HG02943 (cell line): ENCODE measurements around the gene CEP70.
"Not testable (repeated sequence)": the region's sequence is repeated elsewhere in the genome, so short reads cannot be mapped to it uniquely, and the experiment has no call there.

Source experiments
- ATAC-seq: cut with Tn5 transposase; IDR thresholded peaks from one replicate; pipeline ENCODE4 v1.9.1; 2021; ENCODE audit warnings: mild to moderate bottlenecking, low read depth, moderate library complexity; ENCODE audit not compliant: unreplicated experiment

CEP70 gene, protein sequence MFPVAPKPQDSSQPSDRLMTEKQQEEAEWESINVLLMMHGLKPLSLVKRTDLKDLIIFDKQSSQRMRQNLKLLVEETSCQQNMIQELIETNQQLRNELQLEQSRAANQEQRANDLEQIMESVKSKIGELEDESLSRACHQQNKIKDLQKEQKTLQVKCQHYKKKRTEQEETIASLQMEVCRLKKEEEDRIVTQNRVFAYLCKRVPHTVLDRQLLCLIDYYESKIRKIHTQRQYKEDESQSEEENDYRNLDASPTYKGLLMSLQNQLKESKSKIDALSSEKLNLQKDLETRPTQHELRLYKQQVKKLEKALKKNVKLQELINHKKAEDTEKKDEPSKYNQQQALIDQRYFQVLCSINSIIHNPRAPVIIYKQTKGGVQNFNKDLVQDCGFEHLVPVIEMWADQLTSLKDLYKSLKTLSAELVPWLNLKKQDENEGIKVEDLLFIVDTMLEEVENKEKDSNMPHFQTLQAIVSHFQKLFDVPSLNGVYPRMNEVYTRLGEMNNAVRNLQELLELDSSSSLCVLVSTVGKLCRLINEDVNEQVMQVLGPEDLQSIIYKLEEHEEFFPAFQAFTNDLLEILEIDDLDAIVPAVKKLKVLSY

DNA sequence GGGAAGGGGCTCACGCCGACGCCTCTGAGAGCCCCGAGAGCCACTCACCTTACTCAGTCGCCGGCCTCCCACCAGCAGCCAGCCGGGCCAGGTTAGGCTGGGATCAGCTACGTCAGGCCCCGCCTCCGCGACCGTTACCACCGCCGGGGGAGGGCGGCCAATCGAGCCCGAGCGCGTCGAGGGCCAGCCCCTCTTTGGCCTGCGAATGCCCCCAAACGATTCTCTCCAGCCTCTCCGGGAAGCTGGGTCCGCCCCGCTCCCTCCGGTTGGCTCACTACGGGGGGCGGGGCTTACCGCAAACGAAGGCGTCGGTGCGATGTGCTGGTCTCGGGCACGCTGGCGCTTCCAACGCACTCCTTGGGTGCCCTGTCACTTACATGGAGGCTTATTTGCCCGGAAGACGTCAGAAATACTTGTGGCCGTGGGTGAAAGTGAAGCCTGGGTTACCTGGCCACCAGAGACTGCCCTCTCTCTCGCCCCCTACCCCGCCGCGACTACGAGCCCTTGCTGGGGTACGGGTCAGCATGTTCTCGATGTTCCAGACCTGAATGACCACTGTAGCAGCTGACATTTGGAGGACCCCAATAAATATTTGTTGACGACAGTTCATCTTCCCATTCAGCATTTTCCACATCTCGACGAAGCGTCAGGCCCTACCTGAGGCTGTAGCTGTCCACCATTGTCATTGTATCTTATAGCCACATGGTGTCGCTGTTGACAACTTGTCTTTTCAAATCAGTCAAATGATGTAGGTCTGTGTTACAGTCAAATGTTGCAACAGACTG is at the start of gene CEP70:
CEP70 (minus strand) TSS at position 111 of the 785 bp plus-strand sequence. CDS start 21,333 bp downstream, outside the sequence.
- ATAC-seq, result peak; percentile 80

DNA sequence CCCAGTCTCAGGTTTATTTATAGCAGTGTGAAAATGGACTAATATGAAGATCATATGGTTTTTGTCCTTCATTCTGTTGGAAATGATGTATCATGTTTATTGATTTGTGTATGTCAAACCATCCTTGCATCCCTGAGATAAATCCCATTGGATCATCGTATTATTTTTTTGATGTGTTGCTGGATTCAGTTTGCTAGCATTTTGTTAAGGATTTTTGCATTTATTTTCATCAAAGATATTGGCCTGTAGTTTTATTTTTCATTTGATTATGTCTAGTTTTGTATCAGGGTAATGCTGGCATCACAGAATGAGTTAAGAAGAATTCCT is 48.8 kb upstream of the CEP70 start:
- ATAC-seq, result no peak

DNA sequence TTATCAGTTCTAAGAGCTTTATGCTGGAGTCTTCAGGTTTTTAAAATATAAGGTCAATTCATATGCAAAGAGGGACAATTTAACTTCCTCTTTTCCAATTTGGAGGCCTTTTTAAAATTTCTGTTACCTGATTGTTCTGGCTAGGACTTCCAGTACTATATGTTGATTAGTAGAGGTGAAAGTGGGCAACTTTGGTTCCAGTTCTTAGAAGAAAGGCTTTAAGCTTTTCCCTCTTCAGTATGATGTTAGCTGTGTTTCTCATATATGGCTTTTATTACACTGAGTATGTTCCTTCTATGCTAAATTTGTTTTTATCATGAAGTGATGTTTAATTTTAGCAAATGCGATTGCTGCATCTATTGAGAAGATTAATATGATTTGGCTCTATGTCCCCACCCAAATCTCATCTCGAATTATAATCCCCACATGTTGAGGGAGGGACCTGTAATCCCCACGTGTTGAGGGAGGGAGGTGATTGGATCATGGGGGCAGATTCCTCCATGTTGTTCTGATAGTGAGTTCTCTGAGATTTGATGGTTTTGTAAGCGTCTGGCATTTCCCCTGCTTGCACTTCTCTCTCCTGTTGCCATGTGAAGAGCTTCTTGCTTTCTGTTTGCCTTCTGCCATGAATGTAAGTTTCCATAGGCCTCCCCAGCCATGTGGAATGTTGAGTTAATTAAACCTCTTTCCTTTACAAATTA is 48.3 kb upstream of the CEP70 start:
- ATAC-seq, result no peak

DNA sequence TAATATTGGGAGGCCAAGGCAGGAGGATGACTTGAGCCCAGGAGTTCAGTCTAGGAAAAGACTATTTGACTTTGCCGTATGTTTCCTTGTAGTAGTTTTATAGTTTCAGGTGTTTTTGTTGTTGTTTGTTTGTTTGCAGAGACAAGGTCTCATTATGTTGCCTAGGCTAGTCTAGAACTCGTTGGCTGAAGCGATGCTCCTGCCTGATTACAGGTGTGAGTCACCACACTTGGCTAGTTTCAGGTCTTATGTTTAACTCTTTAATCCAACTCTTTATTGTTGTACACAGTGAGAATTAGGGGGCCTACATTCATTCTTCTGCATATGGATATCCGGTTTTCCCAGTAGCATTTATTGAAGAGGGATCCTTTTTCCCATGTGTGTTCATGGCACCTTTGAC is 46.5 kb upstream of the CEP70 start:
- no peak for ATAC-seq

DNA sequence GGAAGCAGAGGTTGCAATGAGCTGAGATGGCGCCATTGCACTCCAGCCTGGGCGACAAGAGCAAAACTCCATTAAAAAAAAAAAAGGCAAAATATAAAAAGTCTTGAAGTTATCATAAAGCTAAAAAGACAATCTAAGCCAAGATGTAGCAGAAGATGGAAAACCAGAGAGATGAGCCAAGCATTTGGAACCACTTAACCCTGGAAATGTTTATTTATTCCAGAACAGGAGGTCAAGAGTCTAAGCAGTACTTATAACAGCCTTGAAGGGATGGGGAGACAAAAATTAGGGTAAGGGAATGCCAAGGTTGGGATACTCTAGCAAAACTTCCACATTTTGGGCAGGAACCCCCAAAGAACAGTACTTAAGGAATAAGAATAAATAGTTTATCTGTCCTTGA is 44.6 kb upstream of the CEP70 start:
- ATAC-seq, result no peak

DNA sequence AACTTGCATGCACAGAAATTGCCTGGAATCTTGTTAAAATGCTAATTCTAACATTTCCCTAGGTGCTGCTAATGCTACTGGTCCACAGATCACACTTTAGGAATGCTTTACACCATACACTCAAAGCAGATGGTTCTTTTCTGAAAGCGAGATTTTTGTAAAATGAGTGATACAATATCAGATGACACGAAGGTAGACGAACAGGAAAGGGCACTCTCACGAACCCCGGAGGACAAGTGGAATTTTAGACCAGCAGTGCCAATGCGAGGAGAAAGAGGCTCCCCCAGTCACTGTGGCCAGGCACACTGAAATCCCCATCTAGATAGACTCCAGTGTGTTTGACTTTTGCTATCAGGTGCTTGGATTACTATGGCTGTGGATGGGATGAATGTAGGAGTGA is 35.5 kb upstream of the CEP70 start:
- no peak for ATAC-seq

DNA sequence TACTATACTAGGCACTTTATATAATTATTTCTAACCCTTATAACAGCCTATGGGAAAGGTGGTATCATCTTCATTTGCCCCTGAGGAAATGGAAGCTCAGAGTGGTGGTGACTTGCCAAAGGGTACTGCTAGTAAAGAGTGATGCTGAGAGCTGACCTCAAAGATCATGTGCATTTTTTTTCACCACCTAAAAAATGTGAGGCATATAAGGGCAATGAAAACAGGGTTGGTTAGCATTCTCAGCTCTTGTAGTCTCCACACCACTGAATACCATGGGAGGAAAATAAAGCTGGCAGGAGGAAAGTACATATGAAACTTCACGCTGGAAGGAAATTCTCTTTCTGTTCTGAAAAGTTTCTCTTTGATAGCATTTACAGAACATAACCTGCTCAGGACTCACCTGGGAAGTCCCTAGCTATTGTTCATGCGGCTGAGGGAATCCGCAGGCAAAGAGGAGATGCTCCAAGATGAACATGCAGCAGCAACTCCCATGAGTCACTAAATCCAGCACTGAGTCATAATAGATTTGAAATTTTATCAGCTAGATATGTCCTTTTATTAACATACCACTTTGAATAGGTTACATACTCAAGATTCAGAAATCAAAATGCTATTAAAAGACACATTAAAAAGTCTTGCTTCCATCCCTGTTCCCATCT is 31.8 kb upstream of the CEP70 start:
- ATAC-seq, result no peak

DNA sequence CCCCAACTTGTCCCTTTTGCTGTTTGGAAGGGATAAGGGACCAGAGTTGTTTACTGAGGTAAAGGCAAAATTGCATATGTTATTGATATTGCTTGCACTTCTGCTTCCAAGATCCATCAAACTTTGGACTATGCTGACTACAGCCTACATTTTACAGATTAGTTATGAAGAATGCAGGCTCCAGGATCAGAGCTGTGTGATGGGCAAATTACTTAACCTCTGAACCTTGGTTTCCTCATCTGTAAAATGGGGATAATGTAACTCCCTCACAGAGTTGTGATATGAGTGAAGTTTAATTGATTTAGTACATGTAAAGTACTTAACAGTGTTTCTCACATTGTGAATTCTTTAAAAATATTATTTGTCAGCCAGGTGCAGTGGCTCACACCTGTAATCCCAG is 30.5 kb upstream of the CEP70 start:
- ATAC-seq, result no peak

DNA sequence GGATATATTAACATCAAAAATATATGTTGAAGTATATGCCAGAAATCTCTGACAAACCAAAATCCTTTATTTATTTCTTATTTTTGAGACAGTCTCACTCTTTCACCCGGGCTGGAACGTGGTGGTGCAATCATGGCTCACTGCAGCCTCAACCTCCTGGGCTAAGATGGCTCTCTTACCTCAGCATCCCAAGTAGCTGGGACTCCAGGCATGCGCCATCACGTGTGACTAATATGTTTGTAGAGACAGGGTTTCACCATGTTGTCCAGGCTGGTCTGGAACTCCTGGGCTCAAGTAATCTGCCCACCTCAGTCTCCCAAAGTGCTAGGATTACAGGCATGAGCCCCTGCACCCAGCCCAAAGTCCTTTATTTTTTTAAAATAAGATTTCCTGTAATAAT is 26.4 kb upstream of the CEP70 start:
- ATAC-seq, result no peak

DNA sequence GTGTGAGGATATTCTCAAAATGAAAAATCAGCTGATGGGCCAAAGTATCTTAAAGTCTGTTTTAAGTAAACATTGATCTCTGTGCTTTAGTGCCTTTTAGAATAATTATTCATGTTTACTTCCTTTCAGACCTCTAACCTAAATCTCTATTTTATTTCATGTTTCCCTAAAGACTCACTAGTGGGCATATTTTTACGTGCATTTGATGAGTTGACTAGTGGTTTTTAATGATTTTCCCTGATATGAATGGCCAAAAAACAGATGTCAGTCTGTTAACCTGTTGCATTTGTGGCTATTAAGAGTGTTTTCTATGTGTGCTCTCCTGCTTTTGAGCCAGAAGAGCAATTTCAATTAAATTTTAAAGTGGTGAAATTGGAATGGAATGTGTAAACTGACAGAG is 21.4 kb upstream of the CEP70 start:
- no peak for ATAC-seq

DNA sequence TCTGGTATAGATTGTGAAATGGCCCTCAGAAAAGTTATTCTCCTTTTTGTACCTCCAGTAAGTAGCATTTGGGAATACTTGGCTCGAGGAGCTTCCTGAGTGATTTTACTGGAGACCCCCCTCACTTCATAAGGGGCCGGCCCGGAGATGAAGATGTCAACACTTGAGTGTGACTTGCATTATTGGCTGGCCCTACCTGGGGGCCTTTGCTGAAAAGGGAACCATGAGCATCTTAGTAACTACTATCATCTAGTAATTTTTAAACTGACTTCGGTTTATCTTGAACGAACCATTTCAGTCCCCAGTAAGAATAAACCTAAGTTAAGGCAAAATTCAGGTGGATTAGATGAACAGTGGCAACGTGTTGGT is 15.8 kb upstream of the CEP70 start:
- no peak for ATAC-seq

DNA sequence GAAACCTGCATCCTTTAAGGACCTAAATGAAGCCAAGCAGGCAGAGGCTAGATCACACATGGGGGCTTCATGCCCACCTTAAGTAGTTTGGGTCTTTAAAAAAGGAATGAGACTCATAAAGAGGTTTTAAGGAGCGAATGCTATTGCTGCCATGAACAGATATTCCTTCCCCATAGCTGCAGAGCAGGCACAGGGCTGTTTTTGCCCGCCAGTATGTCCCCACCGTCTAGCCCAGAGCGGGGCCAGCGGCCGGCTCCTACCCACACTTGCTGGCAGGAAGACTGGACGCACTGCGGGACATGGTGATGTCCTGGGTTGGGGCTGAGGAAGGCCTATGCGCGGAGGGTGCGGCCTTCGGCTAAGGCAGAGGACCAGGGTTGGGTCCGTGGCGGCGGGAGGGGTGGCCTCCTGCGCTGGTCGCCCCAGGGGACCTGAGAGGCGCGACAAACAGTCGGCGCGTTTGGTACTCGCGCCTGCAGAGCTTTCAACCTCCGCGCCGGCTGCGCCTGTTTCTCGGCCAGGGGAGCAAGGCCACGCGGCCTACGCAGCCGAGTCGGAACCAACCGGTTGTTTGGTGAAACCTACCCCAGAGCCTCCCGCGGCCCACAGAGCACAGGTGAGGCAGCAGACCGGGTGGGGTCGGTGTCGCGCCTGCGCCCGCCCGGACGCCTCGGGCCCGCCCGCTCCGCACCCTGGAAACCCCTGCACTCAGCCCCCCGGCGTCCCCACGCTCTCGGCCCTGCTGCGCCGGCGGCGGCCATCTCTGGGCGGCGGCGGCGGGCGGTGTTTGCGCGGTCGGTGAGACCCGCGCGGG is 14.5 kb upstream of the CEP70 start, which contains the start of gene FAIM:
FAIM (plus strand) TSS at position 450 of the 814 bp plus-strand sequence. CDS start 10,956 bp downstream, outside the sequence.
- ATAC-seq, result peak; percentile 77

DNA sequence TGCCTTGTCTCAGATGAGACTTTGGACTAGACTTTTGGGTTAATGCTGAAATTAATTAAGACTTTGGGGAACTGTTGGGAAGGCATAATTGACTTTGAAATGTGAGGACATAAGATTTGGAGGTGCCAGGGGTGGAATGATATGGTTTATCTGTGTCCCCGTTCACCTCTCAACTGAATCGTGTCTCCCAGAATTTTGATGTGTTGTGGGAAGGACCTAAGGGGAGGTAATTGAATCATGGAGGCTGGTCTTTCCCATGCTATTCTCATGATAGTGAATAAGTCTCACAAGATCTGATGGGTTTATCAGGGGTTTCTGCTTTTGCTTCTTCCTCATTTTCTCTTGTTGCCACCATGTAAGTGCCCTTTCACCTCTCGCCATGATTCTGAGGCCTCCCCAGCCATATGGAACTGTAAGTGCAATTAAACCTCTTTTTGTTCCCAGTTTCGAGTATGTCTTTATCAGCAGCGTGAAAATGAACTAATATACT is 10.1 kb upstream of the CEP70 start:
- not testable (repeated sequence) for ATAC-seq

DNA sequence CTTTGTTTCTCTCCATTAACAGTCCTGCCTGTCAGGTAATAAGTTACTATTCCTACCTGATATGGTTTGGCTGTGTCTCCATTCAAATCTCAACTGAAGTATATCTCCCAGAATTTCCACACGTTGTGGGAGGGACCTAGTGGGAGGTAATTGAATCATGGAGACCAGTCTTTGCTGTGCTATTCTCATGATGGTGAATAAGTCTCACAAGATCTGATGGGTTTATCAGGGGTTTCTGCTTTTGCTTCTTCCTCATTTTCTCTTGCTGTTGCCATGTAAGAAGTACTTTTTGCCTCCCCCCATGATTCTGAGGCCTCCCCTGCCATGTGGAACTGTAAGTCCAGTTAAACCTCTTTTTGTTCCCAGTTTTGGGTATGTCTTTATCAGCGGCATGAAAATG is 7.6 kb upstream of the CEP70 start:
- not testable (repeated sequence) for ATAC-seq

DNA sequence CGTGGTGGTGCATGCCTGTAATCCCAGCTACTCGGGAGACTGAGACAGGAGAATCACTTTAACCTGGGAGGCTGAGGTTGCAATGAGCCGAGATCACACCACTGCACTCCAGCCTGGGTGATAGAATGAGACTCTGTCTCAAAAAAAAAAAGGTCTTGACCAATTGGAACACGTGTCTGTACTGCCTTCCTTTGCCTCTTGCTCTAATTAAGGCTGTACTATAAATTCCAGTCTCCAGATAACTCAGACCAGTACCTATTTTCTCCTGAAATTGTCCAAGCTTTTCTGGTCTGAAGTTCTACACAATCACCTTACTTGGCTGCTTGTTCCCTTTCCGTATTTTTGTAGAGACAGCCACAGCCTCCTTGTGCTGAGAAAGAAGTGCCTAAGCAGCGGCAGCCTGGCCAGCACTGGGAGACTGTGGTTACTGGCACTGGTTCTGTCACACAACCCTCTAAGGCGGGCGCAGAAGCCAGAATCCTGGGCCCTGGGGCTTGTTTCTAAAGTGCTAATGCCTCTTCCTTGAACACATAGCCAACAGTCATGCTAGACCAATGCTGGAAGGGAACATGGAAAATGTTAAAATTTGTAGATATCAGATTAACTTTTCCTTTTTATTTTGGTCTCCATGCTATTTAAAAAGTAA is 6.2 kb upstream of the CEP70 start:
- no peak for ATAC-seq

DNA sequence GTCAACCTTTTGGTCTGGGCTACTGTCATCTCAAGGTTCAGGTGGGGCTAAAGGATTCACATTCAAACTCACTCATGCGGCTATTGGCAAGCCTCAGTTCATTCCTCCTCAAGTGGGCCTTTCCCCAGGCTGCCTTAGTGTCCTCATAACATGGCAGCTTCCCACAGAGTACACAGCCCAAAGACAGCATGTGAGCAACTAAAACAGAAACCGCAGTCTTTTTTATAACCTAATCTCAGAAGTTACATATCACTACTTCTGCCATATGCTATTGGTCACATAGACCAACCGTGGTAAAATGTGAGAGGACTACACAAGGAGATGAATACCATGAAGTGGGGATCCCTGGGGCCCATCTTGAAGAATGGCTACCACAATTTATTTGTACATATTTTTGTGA is 4.5 kb upstream of the CEP70 start:
- no peak for ATAC-seq

DNA sequence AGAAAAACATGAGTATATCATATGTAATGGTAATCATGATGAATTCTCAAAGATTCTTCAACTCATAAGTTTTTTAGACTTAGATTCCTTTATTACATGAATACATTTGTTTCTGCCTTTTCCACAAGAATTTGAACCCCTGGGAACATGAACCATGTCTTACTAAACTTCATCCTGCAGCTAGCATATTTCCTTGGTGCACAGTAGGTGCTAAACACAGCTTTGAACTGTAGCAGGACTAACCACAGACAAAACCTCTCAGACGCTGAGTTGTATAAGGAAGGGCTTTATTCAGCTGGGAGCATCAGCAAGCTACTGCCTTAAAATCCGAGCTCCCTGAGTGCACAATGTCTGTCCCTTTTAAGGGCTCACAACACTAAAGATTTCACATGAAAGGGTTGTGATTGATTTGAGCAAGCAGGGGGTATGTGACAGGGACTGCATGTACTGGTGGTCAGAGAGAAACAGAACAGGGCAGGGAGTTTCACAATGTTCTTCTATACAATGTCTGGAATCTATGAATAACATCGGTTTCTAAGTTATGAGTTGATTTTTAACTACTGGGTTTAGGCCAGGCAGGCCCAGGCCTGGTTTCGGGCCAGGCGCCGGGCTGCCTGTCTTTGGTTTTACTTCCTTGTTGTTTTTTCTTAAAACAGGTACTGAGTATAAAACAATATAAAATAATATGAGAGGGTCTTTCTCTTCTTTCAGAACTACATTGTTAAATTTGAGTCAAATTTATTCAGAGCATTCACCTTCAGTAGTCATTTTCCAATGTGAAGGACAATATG is 3.3 kb upstream of the CEP70 start:
- ATAC-seq, result not testable (repeated sequence)
